Measurements from ENCODE around the gene PPP1R15B.

The PPP1R15B gene

GRCh38 chr1:204426971-204427701 is 15.5 kb upstream of the PPP1R15B start:
- no peak for TF ChIP-seq USF1 (IDR thresholded peaks at IDR 0.05)
- no peak for TF ChIP-seq TAF1 (IDR thresholded peaks at IDR 0.05; ENCODE audit: low read depth)
- TF ChIP-seq TCF12 (IDR thresholded peaks at IDR 0.05; ENCODE audit: low read depth), result no peak
- no peak for TF ChIP-seq CEBPB (IDR thresholded peaks at IDR 0.05)
- no peak for TF ChIP-seq YY1 (IDR thresholded peaks at IDR 0.05; ENCODE audit: low read depth)

GRCh38 chr1:204426474-204426873 is 14.9 kb upstream of the PPP1R15B start:
- no peak for TF ChIP-seq EP300 (IDR thresholded peaks at IDR 0.05; ENCODE audit: borderline replicate concordance)
- no peak for TF ChIP-seq RAD21 (IDR thresholded peaks at IDR 0.05; ENCODE audit: low read depth)
- no peak for TF ChIP-seq ZBTB7A (IDR thresholded peaks at IDR 0.05; ENCODE audit: low read depth)
- TF ChIP-seq TAF1 (IDR thresholded peaks at IDR 0.05; ENCODE audit: low read depth), result no peak
- TF ChIP-seq EGR1 (IDR thresholded peaks at IDR 0.05), result no peak
- TF ChIP-seq CREB1 (IDR thresholded peaks at IDR 0.05; ENCODE audit: low read depth), result no peak
- no peak for TF ChIP-seq FOXM1 (IDR thresholded peaks at IDR 0.05; ENCODE audit: borderline replicate concordance, low read depth)
- no peak for TF ChIP-seq TEAD4 (IDR thresholded peaks at IDR 0.05)
- TF ChIP-seq, protein P1, sequence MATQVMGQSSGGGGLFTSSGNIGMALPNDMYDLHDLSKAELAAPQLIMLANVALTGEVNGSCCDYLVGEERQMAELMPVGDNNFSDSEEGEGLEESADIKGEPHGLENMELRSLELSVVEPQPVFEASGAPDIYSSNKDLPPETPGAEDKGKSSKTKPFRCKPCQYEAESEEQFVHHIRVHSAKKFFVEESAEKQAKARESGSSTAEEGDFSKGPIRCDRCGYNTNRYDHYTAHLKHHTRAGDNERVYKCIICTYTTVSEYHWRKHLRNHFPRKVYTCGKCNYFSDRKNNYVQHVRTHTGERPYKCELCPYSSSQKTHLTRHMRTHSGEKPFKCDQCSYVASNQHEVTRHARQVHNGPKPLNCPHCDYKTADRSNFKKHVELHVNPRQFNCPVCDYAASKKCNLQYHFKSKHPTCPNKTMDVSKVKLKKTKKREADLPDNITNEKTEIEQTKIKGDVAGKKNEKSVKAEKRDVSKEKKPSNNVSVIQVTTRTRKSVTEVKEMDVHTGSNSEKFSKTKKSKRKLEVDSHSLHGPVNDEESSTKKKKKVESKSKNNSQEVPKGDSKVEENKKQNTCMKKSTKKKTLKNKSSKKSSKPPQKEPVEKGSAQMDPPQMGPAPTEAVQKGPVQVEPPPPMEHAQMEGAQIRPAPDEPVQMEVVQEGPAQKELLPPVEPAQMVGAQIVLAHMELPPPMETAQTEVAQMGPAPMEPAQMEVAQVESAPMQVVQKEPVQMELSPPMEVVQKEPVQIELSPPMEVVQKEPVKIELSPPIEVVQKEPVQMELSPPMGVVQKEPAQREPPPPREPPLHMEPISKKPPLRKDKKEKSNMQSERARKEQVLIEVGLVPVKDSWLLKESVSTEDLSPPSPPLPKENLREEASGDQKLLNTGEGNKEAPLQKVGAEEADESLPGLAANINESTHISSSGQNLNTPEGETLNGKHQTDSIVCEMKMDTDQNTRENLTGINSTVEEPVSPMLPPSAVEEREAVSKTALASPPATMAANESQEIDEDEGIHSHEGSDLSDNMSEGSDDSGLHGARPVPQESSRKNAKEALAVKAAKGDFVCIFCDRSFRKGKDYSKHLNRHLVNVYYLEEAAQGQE (IDR thresholded peaks at IDR 0.05; ENCODE audit: low read depth), result no peak
- TF ChIP-seq USF1 (IDR thresholded peaks at IDR 0.05), result no peak
- no peak for TF ChIP-seq CEBPB (IDR thresholded peaks at IDR 0.05)
- TF ChIP-seq YY1 (IDR thresholded peaks at IDR 0.05; ENCODE audit: low read depth), result no peak
- no peak for TF ChIP-seq TCF12 (IDR thresholded peaks at IDR 0.05; ENCODE audit: low read depth)
- TF ChIP-seq NFIC (IDR thresholded peaks at IDR 0.05), result no peak
- TF ChIP-seq MAX (IDR thresholded peaks at IDR 0.05), result no peak

DNA sequence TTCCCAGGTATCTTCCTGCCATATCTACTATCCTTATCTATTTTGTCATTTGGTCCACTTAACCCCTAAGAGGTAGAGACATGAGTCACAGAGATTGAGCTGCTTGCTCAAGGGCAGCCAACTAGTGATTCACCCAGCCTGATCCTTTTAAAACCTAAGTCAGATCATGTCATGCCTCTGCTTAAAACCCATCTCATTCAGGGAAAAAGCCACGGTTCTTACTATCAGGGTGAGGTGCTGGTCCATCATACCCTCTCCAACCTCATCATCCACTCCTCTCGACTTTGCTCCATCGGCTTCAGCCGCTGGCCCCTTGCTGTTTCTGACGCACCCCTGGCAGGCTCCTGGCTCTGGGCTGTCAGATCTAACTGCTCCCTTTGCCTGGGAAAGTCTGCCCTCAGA is 14.4 kb upstream of the PPP1R15B start:
- TF ChIP-seq YY1 (IDR thresholded peaks at IDR 0.05; ENCODE audit: low read depth) (no peak), EGR1 (IDR thresholded peaks at IDR 0.05) (no peak), TCF12 (IDR thresholded peaks at IDR 0.05; ENCODE audit: low read depth) (no peak), CEBPB (IDR thresholded peaks at IDR 0.05) (no peak), TEAD4 (IDR thresholded peaks at IDR 0.05) (no peak), USF1 (IDR thresholded peaks at IDR 0.05) (no peak), CREB1 (IDR thresholded peaks at IDR 0.05; ENCODE audit: low read depth) (no peak), ZBTB7A (IDR thresholded peaks at IDR 0.05; ENCODE audit: low read depth) (no peak), MAX (IDR thresholded peaks at IDR 0.05) (no peak), TAF1 (IDR thresholded peaks at IDR 0.05; ENCODE audit: low read depth) (no peak), EP300 (IDR thresholded peaks at IDR 0.05; ENCODE audit: borderline replicate concordance) (no peak), FOXM1 (IDR thresholded peaks at IDR 0.05; ENCODE audit: borderline replicate concordance, low read depth) (no peak)

DNA sequence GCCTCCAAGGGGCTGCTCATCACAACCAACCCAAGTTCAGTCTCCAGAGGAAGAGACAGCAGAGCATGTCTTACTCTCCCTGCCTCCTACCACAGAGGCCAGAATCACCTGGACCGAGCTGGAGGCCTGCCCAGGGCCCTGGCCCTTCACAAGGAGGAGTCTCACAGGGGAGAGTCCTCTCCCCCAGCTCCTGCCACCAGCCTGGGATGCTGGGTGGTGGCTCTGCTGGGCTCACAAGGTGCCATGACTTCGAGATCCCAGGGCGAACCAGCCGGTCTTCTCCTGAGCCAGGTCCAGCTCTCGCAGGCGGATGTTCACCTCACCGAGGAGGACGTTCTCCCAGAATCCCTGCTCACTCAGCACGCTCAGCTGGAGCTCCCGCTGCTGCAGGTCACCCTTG is 13.0 kb upstream of the PPP1R15B start:
- TF ChIP-seq, protein P1 (IDR thresholded peaks at IDR 0.05; ENCODE audit: low read depth), result no peak
- TF ChIP-seq EGR1 (IDR thresholded peaks at IDR 0.05), result no peak
- TF ChIP-seq RAD21 (IDR thresholded peaks at IDR 0.05; ENCODE audit: low read depth), result no peak
- no peak for TF ChIP-seq FOXM1 (IDR thresholded peaks at IDR 0.05; ENCODE audit: borderline replicate concordance, low read depth)
- TF ChIP-seq CREB1 (IDR thresholded peaks at IDR 0.05; ENCODE audit: low read depth), result no peak
- TF ChIP-seq TAF1 (IDR thresholded peaks at IDR 0.05; ENCODE audit: low read depth), result no peak
- no peak for TF ChIP-seq USF1 (IDR thresholded peaks at IDR 0.05)
- TF ChIP-seq MAX (IDR thresholded peaks at IDR 0.05), result no peak
- no peak for TF ChIP-seq NFIC (IDR thresholded peaks at IDR 0.05)
- no peak for TF ChIP-seq EP300 (IDR thresholded peaks at IDR 0.05; ENCODE audit: borderline replicate concordance)
- no peak for TF ChIP-seq CEBPB (IDR thresholded peaks at IDR 0.05)
- TF ChIP-seq TCF12 (IDR thresholded peaks at IDR 0.05; ENCODE audit: low read depth), result no peak
- no peak for TF ChIP-seq YY1 (IDR thresholded peaks at IDR 0.05; ENCODE audit: low read depth)
- no peak for TF ChIP-seq TEAD4 (IDR thresholded peaks at IDR 0.05)
- TF ChIP-seq ZBTB7A (IDR thresholded peaks at IDR 0.05; ENCODE audit: low read depth), result no peak

Data from Ishikawa (cell line).